CD4-positive, alpha-beta memory T cell (primary cell): ENCODE results near the gene SIPA1L3. TPM values are rescaled to one million over a fixed set of nuclear protein-coding genes. Genes with fewer than 3 reads are reported as not detected.

ENCODE experiments used
- CTCF ChIA-PET: fragments of 350-600 bp; sonication (Branson Sonifier 250); formaldehyde crosslinking; loops from one replicate; lab custom pipeline; 2021; ENCODE audit warnings: inconsistent platforms; ENCODE audit not compliant: partially characterized antibody; lab: Charles Lee
- POLR2A ChIA-PET: fragments of 350-600 bp; sonication (Branson Sonifier 250); formaldehyde crosslinking; loops from one replicate; lab custom pipeline; 2021; ENCODE audit not compliant: partially characterized antibody; lab: Charles Lee
- DNase-seq, 5 donors: peaks; one replicate each; pipeline versions ENCODE4 v3.0.0 to v3.0.0-alpha.2; 2020 to 2022; ENCODE audit warnings: mixed read lengths in 1 of 5
- H3K27ac ChIP-seq: one replicate; pipeline ENCODE4 v1.7.0; 2013; ENCODE audit warnings: low read depth, low read length
- H3K27me3 ChIP-seq: 2 replicates; pipeline ENCODE4 v1.7.0; 2013; ENCODE audit warnings: mild to moderate bottlenecking, low read length, moderate library complexity; ENCODE audit not compliant: insufficient read depth
- H3K36me3 ChIP-seq: 2 replicates; pipeline ENCODE4 v1.7.0; 2013; ENCODE audit warnings: mild to moderate bottlenecking, low read length, moderate library complexity; ENCODE audit not compliant: insufficient read depth
- H3K4me1 ChIP-seq: 2 replicates; pipeline ENCODE4 v1.7.0; 2013; ENCODE audit warnings: mild to moderate bottlenecking, low read length, moderate library complexity; ENCODE audit not compliant: insufficient read depth
- H3K4me3 ChIP-seq, 2 donors: one replicate each; pipeline ENCODE4 v1.7.0; 2013; ENCODE audit warnings: low read length in 2 of 2, mild to moderate bottlenecking in 1 of 2
- H3K9me3 ChIP-seq, 2 donors: one replicate each; pipeline ENCODE4 v1.7.0; 2013; ENCODE audit warnings: low read length in 2 of 2, control low read depth in 1 of 2; ENCODE audit not compliant: control insufficient read depth in 1 of 2
- H3K27ac Mint-ChIP-seq, 7 donors: one replicate each; pipeline ENCODE4 v1.8.0; 2020 to 2021; ENCODE audit warnings: mixed read lengths in 7 of 7, mild to moderate bottlenecking in 6 of 7, inconsistent platforms in 3 of 7, moderate library complexity in 3 of 7
- H3K27me3 Mint-ChIP-seq, 2 donors: one replicate each; pipeline ENCODE4 v1.8.0; 2020 to 2021; ENCODE audit warnings: mixed read lengths in 2 of 2
- H3K36me3 Mint-ChIP-seq, 2 donors: one replicate each; pipeline ENCODE4 v1.8.0; 2020 to 2021; ENCODE audit warnings: mixed read lengths in 2 of 2, inconsistent platforms in 1 of 2, mild to moderate bottlenecking in 1 of 2
- H3K4me1 Mint-ChIP-seq, 4 donors: one replicate each; pipeline ENCODE4 v1.8.0; 2020 to 2021; ENCODE audit warnings: mixed read lengths in 4 of 4, mild to moderate bottlenecking in 1 of 4
- H3K4me3 Mint-ChIP-seq, 8 donors: one replicate each; pipeline ENCODE4 v1.8.0; 2020 to 2021; ENCODE audit warnings: mixed read lengths in 8 of 8, mild to moderate bottlenecking in 7 of 8, moderate library complexity in 6 of 8, inconsistent platforms in 3 of 8
- H3K9me3 Mint-ChIP-seq, 8 donors: one replicate each; pipeline ENCODE4 v1.8.0; 2020 to 2021; ENCODE audit warnings: mixed read lengths in 8 of 8, mild to moderate bottlenecking in 5 of 8, inconsistent platforms in 3 of 8, moderate library complexity in 1 of 8
- intact Hi-C: fragments of 100-400 bp; cut with micrococcal nuclease; formaldehyde crosslinking; loops from one replicate; pipeline ENCODE4 v1.15.1; 2023
- polyA plus RNA-seq, 2 donors: library from polyadenylated mRNA; unstranded; fragments of 300-500 nt; fragmentation: Illumina TruSeq; gene quantifications; one replicate each; pipeline ENCODE4 v1.2.3, GENCODE V29; 2021
- total RNA-seq, 2 experiments: library from RNA; stranded (reverse); gene quantifications; one replicate each; pipeline ENCODE4 v1.2.3, GENCODE V29; 2021

Gene SIPA1L3
- total and polyA plus RNA-seq, 4 experiments from 2014 or later: 0.39 to 35.0 (median 17.8) TPM

GRCh38 chr19:38165335-38165734 is 258.3 kb downstream of the SIPA1L3 start:
- CTCF ChIA-PET: no interaction called here
- peaks cover 0 to 20% (median 4%) of the 10 kb centered on the region in 8 donors for H3K9me3 Mint-ChIP-seq
- intact Hi-C loops: no loop called here
- DNase-seq: no peak
- H3K9me3 ChIP-seq: peaks cover 0 to 4% of the 10 kb centered on the region in 2 donors
- H3K27ac Mint-ChIP-seq: no peak overlapping the region
- no peak overlapping the region for H3K4me3 ChIP-seq
- H3K27me3 Mint-ChIP-seq: no peaks in the 10 kb centered on the region
- H3K36me3 Mint-ChIP-seq: peaks cover 55 to 61% of the 10 kb centered on the region in 2 donors
- H3K27me3 ChIP-seq: no peaks in the 10 kb centered on the region
- H3K4me1 Mint-ChIP-seq: no peaks in the 10 kb centered on the region
- no peak overlapping the region for H3K4me3 Mint-ChIP-seq
- no peaks in the 10 kb centered on the region for H3K4me1 ChIP-seq
- no peak overlapping the region for H3K27ac ChIP-seq
- peaks cover 17% of the 10 kb centered on the region for H3K36me3 ChIP-seq
- POLR2A ChIA-PET: no interaction called here

GRCh38 chr19:38168637-38169036 is 261.6 kb downstream of the SIPA1L3 start:
- DNase-seq: no peak
- Histone ChIP-seq H3K4me1 (no peaks in the 10 kb centered on the region), H3K9me3 (no peaks in the 10 kb centered on the region), H3K27me3 (no peaks in the 10 kb centered on the region), H3K36me3 (peaks cover 4% of the 10 kb centered on the region), H3K27ac (no peak overlapping the region), H3K4me3 (no peak overlapping the region)
- H3K27me3 Mint-ChIP-seq: no peaks in the 10 kb centered on the region
- H3K4me1 Mint-ChIP-seq: peaks cover 0 to 2% (median 0%) of the 10 kb centered on the region in 4 donors
- peaks cover 29 to 46% of the 10 kb centered on the region in 2 donors for H3K36me3 Mint-ChIP-seq
- H3K9me3 Mint-ChIP-seq: no peaks in the 10 kb centered on the region
- intact Hi-C loops: no loop called here
- peak overlapping the region in 1 of 7 donors; percentile 36 for H3K27ac Mint-ChIP-seq
- ChIA-PET CTCF (no interaction called here), POLR2A (no interaction called here)
- no peak overlapping the region for H3K4me3 Mint-ChIP-seq

GRCh38 chr19:38170334-38170733 is 263.3 kb downstream of the SIPA1L3 start:
- POLR2A ChIA-PET: no interaction called here
- H3K36me3 ChIP-seq: peaks cover 4% of the 10 kb centered on the region
- no peaks in the 10 kb centered on the region for H3K27me3 Mint-ChIP-seq

GRCh38 chr19:38172001-38172400 is 265.0 kb downstream of the SIPA1L3 start:
- Histone ChIP-seq H3K4me1 (no peaks in the 10 kb centered on the region), H3K27me3 (no peaks in the 10 kb centered on the region), H3K9me3 (no peaks in the 10 kb centered on the region), H3K27ac (no peak overlapping the region), H3K4me3 (no peak overlapping the region), H3K36me3 (no peaks in the 10 kb centered on the region)
- Mint-ChIP-seq H3K4me1 (peaks cover 0 to 2% (median 0%) of the 10 kb centered on the region in 4 donors), H3K27ac (no peak overlapping the region), H3K36me3 (peaks cover 6 to 28% of the 10 kb centered on the region in 2 donors), H3K9me3 (no peaks in the 10 kb centered on the region), H3K4me3 (no peak overlapping the region), H3K27me3 (no peaks in the 10 kb centered on the region)
- ChIA-PET POLR2A (no interaction called here), CTCF (no interaction called here)
- intact Hi-C loops: no loop called here
- DNase-seq: no peak

More at GRCh38 chr19:38170334-38170733, 263.3 kb downstream of the SIPA1L3 start:
- peaks cover 0 to 2% (median 0%) of the 10 kb centered on the region in 4 donors for H3K4me1 Mint-ChIP-seq
- CTCF ChIA-PET: no interaction called here
- H3K27ac Mint-ChIP-seq: no peak overlapping the region
- intact Hi-C loops: no loop called here
- Histone ChIP-seq H3K27me3 (no peaks in the 10 kb centered on the region), H3K4me3 (no peak overlapping the region), H3K27ac (no peak overlapping the region), H3K4me1 (no peaks in the 10 kb centered on the region), H3K9me3 (no peaks in the 10 kb centered on the region)
- no peaks in the 10 kb centered on the region for H3K9me3 Mint-ChIP-seq
- DNase-seq: no peak
- no peak overlapping the region for H3K4me3 Mint-ChIP-seq
- H3K36me3 Mint-ChIP-seq: peaks cover 16 to 33% of the 10 kb centered on the region in 2 donors

GRCh38 chr19:38173291-38174041 is 266.5 kb downstream of the SIPA1L3 start:
- no peak overlapping the region for H3K4me3 Mint-ChIP-seq
- DNase-seq: peak in 1 of 5 donors; percentile 33
- no peaks in the 10 kb centered on the region for H3K27me3 ChIP-seq
- H3K4me1 Mint-ChIP-seq: peaks cover 0 to 2% (median 0%) of the 10 kb centered on the region in 4 donors
- no peaks in the 10 kb centered on the region for H3K27me3 Mint-ChIP-seq
- no peaks in the 10 kb centered on the region for H3K36me3 ChIP-seq
- intact Hi-C loops: no loop called here
- H3K4me3 ChIP-seq: no peak overlapping the region
- peak overlapping the region in 1 of 7 donors; percentile 52 for H3K27ac Mint-ChIP-seq
- H3K27ac ChIP-seq: no peak overlapping the region
- ChIA-PET CTCF (no interaction called here), POLR2A (no interaction called here)
- no peaks in the 10 kb centered on the region for H3K4me1 ChIP-seq
- H3K9me3 Mint-ChIP-seq: peaks cover 0 to 5% (median 1%) of the 10 kb centered on the region in 8 donors
- H3K9me3 ChIP-seq: no peaks in the 10 kb centered on the region
- H3K36me3 Mint-ChIP-seq: peaks cover 7 to 28% of the 10 kb centered on the region in 2 donors

- Mint-ChIP-seq H3K27ac (no peak overlapping the region), H3K9me3 (peaks cover 0 to 19% (median 8%) of the 10 kb centered on the region in 8 donors), H3K4me3 (no peak overlapping the region), H3K27me3 (no peaks in the 10 kb centered on the region), H3K4me1 (peaks cover 0 to 2% (median 0%) of the 10 kb centered on the region in 4 donors), H3K36me3 (peaks cover 10 to 41% of the 10 kb centered on the region in 2 donors)
- DNase-seq: no peak
- ChIA-PET CTCF (no interaction called here), POLR2A (no interaction called here)
- Histone ChIP-seq H3K36me3 (no peaks in the 10 kb centered on the region), H3K4me1 (no peaks in the 10 kb centered on the region), H3K27ac (no peak overlapping the region), H3K27me3 (no peaks in the 10 kb centered on the region), H3K9me3 (peaks cover 0 to 7% of the 10 kb centered on the region in 2 donors), H3K4me3 (no peak overlapping the region)
- intact Hi-C loops: no loop called here
Measured at GRCh38 chr19:38175422-38175821, 268.4 kb downstream of the SIPA1L3 start.

GRCh38 chr19:38180071-38180470 is 273.1 kb downstream of the SIPA1L3 start:
- Histone ChIP-seq H3K27me3 (no peaks in the 10 kb centered on the region), H3K9me3 (peaks cover 0 to 10% of the 10 kb centered on the region in 2 donors), H3K4me3 (no peak overlapping the region), H3K27ac (no peak overlapping the region), H3K4me1 (no peaks in the 10 kb centered on the region), H3K36me3 (peaks cover 3% of the 10 kb centered on the region)
- intact Hi-C loops: no loop called here
- H3K4me3 Mint-ChIP-seq: no peak overlapping the region
- ChIA-PET CTCF (no interaction called here), POLR2A (no interaction called here)
- no peak for DNase-seq
- H3K27ac Mint-ChIP-seq: no peak overlapping the region
- peaks cover 0 to 25% (median 14%) of the 10 kb centered on the region in 8 donors for H3K9me3 Mint-ChIP-seq
- no peaks in the 10 kb centered on the region for H3K27me3 Mint-ChIP-seq
- peaks cover 35 to 52% of the 10 kb centered on the region in 2 donors for H3K36me3 Mint-ChIP-seq
- no peaks in the 10 kb centered on the region for H3K4me1 Mint-ChIP-seq
